Measurements from ENCODE around the gene ADGRG2.
"Not testable (repeated sequence)": the region's sequence is repeated elsewhere in the genome, so short reads cannot be mapped to it uniquely, and the experiment has no call there.

Gene ADGRG2

DNA sequence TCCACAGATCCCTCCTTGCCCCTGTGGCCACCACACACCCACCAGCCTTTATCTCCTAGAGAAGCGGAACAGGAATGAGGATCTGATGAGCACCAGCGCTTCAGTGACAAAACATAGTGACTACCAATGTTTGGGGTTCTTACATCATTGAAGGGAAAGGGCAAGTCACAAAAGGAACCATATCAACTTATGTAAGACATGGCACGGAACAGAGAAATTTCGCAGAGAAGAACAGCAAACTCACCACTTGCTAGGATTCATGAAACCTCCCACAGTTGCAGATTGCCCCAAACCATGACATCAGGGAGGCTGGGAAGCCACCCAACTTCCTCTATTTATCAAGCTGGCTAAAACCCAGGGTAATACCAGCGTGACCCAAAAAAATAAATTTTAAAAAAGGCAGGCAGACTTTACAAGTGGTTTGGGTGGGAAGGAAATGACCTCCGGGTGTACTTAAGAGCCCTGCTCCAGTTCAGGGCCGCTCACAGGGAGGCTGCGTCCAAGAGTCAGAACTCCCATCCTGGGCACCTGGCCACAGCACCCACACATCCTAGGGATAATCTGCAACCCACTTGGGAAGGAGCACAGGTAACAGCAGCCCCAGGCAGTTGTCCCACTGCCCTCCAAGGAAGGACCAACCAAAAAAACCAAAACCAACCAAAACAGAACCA is 36.0 kb downstream of the ADGRG2 start:
- DNase-seq (ENCODE audit: low read depth in 3 of 3) = no peak

GRCh38 chrX:19085666-19086065 is 36.6 kb downstream of the ADGRG2 start:
- no peak for DNase-seq (ENCODE audit: low read depth in 3 of 3)

- no peak for DNase-seq (ENCODE audit: low read depth in 3 of 3)
Measured at GRCh38 chrX:19075754-19076153, 46.5 kb downstream of the ADGRG2 start.

GRCh38 chrX:19072372-19072771 is 49.9 kb downstream of the ADGRG2 start:
- no peak for DNase-seq (ENCODE audit: low read depth in 3 of 3)

DNA sequence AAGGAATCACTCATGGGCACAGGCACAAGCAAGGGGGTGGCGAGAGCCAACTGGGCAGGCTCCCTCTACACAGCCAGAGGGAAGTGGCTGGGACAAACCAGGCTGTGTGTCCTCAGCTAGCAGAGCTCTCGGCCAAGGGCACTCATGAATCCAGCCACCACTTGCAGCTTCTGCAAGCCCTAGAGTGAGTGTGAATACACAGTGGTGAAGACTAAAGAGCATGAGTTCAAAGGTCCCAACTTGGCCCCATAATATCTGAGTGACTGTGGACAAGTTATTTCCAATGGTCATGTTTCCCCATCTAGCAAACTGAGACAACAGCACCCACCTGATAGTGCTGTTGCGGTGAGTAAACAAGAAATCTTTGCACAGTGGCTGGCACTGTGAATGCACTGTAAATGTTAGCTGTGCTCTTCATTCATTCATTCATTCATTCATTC is 51.7 kb downstream of the ADGRG2 start:
- DNase-seq (ENCODE audit: low read depth in 3 of 3) = no peak

GRCh38 chrX:19066987-19067386 is 55.3 kb downstream of the ADGRG2 start:
- DNase-seq (ENCODE audit: low read depth in 3 of 3) = not testable (repeated sequence)

- DNase-seq (ENCODE audit: low read depth in 3 of 3) = no peak
Measured at GRCh38 chrX:19065535-19065934, 56.7 kb downstream of the ADGRG2 start.

GRCh38 chrX:19064175-19064574 is 58.1 kb downstream of the ADGRG2 start:
- DNase-seq (ENCODE audit: low read depth in 3 of 3) = no peak

DNA sequence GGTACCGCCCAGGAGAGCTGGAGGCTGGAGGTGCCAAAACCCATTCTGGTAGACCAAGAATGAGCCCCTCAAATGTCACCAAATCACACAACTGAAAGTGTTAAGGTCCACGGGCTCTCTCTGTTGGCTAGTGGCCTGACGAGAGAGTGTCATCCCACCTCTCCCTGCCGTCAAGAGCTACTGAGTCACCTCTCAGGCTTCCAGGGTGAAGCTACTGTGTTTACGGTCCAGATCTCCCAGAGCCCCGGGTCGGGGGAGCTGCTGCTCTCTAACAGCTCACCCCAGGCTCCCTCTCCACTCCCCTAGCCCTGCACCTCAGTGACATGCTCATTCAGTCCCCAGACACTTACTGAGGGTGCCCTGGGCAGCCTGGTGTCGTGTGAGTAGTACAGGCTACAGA is 59.2 kb downstream of the ADGRG2 start:
- DNase-seq (ENCODE audit: low read depth in 3 of 3) = no peak

DNA sequence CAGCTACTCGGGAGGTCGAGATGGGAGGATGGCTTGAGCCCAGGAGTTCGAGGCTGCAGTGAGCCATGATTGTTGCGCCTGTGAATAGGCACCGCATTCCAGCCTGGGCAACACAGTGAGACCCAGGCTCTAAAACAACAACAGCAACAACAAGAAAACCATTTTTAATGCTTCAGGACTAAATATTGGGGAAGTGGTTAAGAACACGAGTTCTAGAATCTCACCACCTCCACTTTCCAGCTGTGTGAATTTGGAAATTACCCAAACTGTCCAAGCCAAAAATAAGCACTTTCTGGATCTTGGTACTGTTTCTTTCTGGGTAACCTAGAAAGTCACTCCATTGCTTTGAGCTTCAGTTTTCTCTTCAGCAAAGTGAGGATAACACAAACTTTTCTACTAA is 63.2 kb downstream of the ADGRG2 start:
- DNase-seq (ENCODE audit: low read depth in 3 of 3) = no peak

DNA sequence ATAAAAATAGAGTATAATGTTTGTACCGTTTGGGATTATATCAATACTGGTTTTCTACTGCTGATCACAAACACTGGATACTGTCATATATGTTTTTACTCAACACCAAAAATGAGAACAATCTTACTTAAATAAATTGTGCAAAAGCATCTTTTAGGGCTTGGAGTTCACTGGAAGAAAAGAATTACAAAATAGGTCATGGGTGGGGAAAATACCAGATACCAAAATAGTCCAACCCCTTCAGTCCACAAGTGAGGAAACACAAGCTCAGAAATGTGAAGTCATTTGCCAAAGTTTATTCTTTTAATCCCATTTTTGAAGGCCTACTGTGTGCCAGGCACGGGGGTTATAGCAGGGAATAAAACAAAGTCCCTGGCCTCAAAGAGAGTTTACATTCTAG is 64.4 kb downstream of the ADGRG2 start:
- no peak for DNase-seq (ENCODE audit: low read depth in 3 of 3)

GRCh38 chrX:19049110-19049509 is 73.2 kb downstream of the ADGRG2 start:
- DNase-seq (ENCODE audit: low read depth in 3 of 3) = no peak

GRCh38 chrX:19046343-19047215 is 75.7 kb downstream of the ADGRG2 start:
- DNase-seq (ENCODE audit: low read depth in 3 of 3) = no peak

- no peak for DNase-seq (ENCODE audit: low read depth in 3 of 3)
Measured at GRCh38 chrX:19040373-19040772, 81.9 kb downstream of the ADGRG2 start.

DNA sequence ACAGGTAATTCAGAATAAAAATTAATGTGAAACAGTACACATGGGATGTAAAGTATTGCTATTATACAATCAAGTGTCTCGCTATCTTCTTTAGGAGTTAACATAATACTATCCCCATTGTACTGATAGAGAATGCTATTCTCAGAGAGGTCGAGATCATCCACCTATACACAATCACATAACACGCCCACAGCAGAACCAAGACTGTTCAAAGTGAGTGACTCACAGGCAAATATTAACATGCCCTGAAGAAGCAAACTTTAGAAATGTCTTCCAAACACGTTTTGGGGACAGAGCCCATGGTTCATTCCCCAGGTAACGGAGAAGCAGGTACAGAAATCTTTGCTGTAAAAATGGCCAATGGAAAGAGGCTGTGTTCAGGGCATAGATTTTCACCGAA is 88.2 kb downstream of the ADGRG2 start:
- no peak for DNase-seq (ENCODE audit: low read depth in 3 of 3)

- DNase-seq (ENCODE audit: low read depth in 3 of 3) = no peak
Measured at GRCh38 chrX:19030805-19031204, 91.5 kb downstream of the ADGRG2 start.

- no peak for DNase-seq (ENCODE audit: low read depth in 3 of 3)
Measured at GRCh38 chrX:19028560-19028959, 93.7 kb downstream of the ADGRG2 start.

- DNase-seq (ENCODE audit: low read depth in 3 of 3) = no peak
Measured at GRCh38 chrX:19024366-19024765, 97.9 kb downstream of the ADGRG2 start.

DNA sequence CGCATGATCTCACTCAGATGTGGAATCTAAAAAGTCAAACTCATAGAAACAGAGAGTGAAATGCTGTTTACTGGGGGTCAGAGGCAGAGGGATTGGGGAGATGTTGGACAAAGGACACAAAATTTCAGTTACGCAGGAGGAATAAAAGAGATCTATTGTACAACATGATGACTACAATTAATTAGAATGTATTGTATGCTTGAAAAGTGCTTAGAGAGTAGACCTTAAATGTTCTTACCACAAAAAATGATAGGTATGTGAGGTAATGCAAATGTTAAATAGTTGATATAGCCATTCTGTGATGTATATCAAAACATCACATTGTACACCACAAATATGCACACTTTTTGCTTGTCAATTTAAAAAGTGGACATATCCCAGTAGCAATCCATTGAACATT is 102.3 kb downstream of the ADGRG2 start:
- no peak for DNase-seq (ENCODE audit: low read depth in 3 of 3)

GRCh38 chrX:19017271-19017670 is 105.0 kb downstream of the ADGRG2 start:
- DNase-seq (ENCODE audit: low read depth in 3 of 3) = no peak

DNA sequence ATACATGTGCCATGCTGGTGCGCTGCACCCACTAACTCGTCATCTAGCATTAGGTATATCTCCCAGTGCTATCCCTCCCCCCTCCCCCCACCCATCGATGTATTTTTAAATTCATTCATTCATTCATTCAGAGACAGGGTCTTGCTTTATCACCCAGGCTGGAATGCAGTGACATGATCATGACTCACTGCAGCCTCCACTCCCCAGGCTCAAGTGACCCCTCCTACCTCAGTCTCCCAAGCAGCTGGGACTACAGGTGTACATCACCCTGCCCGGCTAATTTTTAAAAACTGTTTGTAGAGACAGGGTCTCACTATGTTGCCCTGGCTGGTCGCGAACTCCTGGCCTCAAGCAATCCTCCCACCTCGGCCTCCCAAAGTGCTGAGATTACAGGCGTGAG is 105.7 kb downstream of the ADGRG2 start:
- DNase-seq (ENCODE audit: low read depth in 3 of 3) = not testable (repeated sequence)

GRCh38 chrX:19007868-19008267 is 114.4 kb downstream of the ADGRG2 start:
- no peak for DNase-seq (ENCODE audit: low read depth in 3 of 3)

GRCh38 chrX:19007011-19007410 is 115.3 kb downstream of the ADGRG2 start:
- DNase-seq (ENCODE audit: low read depth in 3 of 3) = no peak
